B cell (primary cell): Measurements from ENCODE around the gene UBL3.

ENCODE experiments used
- EZH2 ChIP-seq: IDR thresholded peaks from 2 replicates; pipeline ENCODE4 v1.6.1; 2012; ENCODE audit warnings: borderline replicate concordance, low read depth, mild to moderate bottlenecking, moderate library complexity, low read length; ENCODE audit not compliant: insufficient read depth, poor library complexity, severe bottlenecking
- TF ChIP-seq, protein P1 (sequence below): fragments of 200-600 bp; IDR thresholded peaks from one replicate; pipeline ENCODE4 v1.8.0; 2022; ENCODE audit warnings: antibody characterized with exemption, mild to moderate bottlenecking

DNA sequence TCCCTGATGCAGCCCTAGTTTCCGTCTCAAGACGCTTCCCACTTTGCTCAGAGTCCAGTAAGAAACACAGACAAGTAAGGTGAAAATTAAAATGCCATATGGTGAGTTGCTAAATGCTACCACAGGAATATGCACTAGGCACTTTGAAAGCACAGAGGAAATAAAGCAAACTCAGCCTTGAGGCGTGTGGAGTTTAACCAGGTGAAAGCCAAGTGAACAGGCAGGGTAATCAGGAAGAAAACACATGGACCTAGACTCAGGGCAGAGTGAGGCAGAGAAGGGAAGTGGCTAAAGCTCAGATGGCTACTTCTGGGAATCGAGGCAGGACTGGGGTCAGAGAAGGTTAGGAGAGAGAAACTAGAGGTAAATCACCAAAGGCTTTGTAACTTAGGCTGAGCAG, 5.4 kb upstream of the UBL3 start:
- TF ChIP-seq, protein P1, sequence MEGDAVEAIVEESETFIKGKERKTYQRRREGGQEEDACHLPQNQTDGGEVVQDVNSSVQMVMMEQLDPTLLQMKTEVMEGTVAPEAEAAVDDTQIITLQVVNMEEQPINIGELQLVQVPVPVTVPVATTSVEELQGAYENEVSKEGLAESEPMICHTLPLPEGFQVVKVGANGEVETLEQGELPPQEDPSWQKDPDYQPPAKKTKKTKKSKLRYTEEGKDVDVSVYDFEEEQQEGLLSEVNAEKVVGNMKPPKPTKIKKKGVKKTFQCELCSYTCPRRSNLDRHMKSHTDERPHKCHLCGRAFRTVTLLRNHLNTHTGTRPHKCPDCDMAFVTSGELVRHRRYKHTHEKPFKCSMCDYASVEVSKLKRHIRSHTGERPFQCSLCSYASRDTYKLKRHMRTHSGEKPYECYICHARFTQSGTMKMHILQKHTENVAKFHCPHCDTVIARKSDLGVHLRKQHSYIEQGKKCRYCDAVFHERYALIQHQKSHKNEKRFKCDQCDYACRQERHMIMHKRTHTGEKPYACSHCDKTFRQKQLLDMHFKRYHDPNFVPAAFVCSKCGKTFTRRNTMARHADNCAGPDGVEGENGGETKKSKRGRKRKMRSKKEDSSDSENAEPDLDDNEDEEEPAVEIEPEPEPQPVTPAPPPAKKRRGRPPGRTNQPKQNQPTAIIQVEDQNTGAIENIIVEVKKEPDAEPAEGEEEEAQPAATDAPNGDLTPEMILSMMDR, result no peak
- no peak for TF ChIP-seq EZH2
